IMR-90 (cell line): Measurements from ENCODE around the gene DGKB. TPM values are rescaled to one million over a fixed set of nuclear protein-coding genes. Genes with fewer than 3 reads are reported as not detected.

Experiments
- ATAC-seq: fragments of 200-7000 bp; cut with Tn5 transposase; 2 replicates; pipeline ENCODE4 v1.9.1; 2020; ENCODE audit warnings: low read depth, mild to moderate bottlenecking, moderate library complexity
- BruUV-seq: library from RNA; stranded (reverse); fragments of 400-500 nt; replicated peaks from 2 replicates; lab custom pipeline; 2021; lab: Mats Ljungman, UMichigan
- CTCF ChIA-PET: fragments of 300-600 bp; formaldehyde crosslinking; extraction: SDS; loops from one replicate; lab custom pipeline; 2021; ENCODE audit warnings: antibody characterized with exemption; lab: Yijun Ruan, JAX
- POLR2A ChIA-PET: fragments of 300-600 bp; sonication (Branson Sonifier 250); formaldehyde crosslinking; loops from one replicate; lab custom pipeline; 2022; ENCODE audit warnings: antibody characterized with exemption; ENCODE audit not compliant: unreplicated experiment; lab: Charles Lee
- DNase-seq: peaks from one replicate; pipeline ENCODE4 v3.0.0; 2013
- H2AFZ ChIP-seq: replicated peaks from 2 replicates; pipeline ENCODE3; 2013; ENCODE audit warnings: low read length, mild to moderate bottlenecking; ENCODE audit not compliant: poor library complexity
- H2AK5ac ChIP-seq: 2 replicates; pipeline ENCODE4 v1.6.1; 2013; ENCODE audit warnings: low read depth, low read length, inconsistent platforms
- H2AK9ac ChIP-seq: replicated peaks from 2 replicates; pipeline ENCODE3; 2013; ENCODE audit warnings: mild to moderate bottlenecking, low read depth, low read length, moderate library complexity; ENCODE audit not compliant: poor library complexity
- H2BK120ac ChIP-seq: 2 replicates; pipeline ENCODE4 v1.6.1; 2013; ENCODE audit warnings: low read depth, low read length, inconsistent platforms
- H2BK15ac ChIP-seq: 3 replicates; pipeline ENCODE4 v1.6.1; 2013; ENCODE audit warnings: low read depth, low read length, inconsistent platforms
- H2BK20ac ChIP-seq: 2 replicates; pipeline ENCODE4 v1.6.1; 2013; ENCODE audit warnings: low read depth, mild to moderate bottlenecking, inconsistent platforms, low read length, moderate library complexity
- H2BK5ac ChIP-seq: 2 replicates; pipeline ENCODE4 v1.6.1; 2013; ENCODE audit warnings: mild to moderate bottlenecking, low read depth, low read length, inconsistent platforms; ENCODE audit not compliant: poor library complexity, severe bottlenecking
- H3K14ac ChIP-seq: replicated peaks from 2 replicates; pipeline ENCODE4 v1.6.1; 2013; ENCODE audit warnings: low read depth, low read length, inconsistent platforms
- H3K18ac ChIP-seq: 2 replicates; pipeline ENCODE4 v1.6.1; 2013; ENCODE audit warnings: low read depth, low read length, control low read depth
- H3K23ac ChIP-seq: 2 replicates; pipeline ENCODE4 v1.6.1; 2013; ENCODE audit warnings: low read depth, low read length, inconsistent platforms
- H3K27ac ChIP-seq: 2 replicates; pipeline ENCODE4 v1.5.1; 2013; ENCODE audit warnings: mild to moderate bottlenecking, control low read depth, low read length; ENCODE audit not compliant: insufficient read depth
- H3K27me3 ChIP-seq: 2 replicates; pipeline ENCODE4 v1.6.1; 2013; ENCODE audit warnings: low read length; ENCODE audit not compliant: control insufficient read depth, insufficient read depth
- H3K36me3 ChIP-seq: 2 replicates; pipeline ENCODE4 v1.6.1; 2013; ENCODE audit warnings: low read length, mixed read lengths; ENCODE audit not compliant: control insufficient read depth, insufficient read depth
- H3K4ac ChIP-seq: 2 replicates; pipeline ENCODE4 v1.6.1; 2013; ENCODE audit warnings: low read depth, low read length, inconsistent platforms
- H3K4me1 ChIP-seq: 2 replicates; pipeline ENCODE4 v1.6.1; 2013; ENCODE audit warnings: low read length, mixed read lengths; ENCODE audit not compliant: control insufficient read depth, insufficient read depth
- H3K4me2 ChIP-seq: 2 replicates; pipeline ENCODE4 v1.6.1; 2013; ENCODE audit warnings: low read depth, mild to moderate bottlenecking, control low read depth, low read length, moderate library complexity
- H3K4me3 ChIP-seq: 2 replicates; pipeline ENCODE4 v1.5.1; 2013; ENCODE audit warnings: low read depth, mild to moderate bottlenecking, control low read depth, low read length, moderate library complexity; ENCODE audit not compliant: insufficient read depth
- H3K56ac ChIP-seq: 2 replicates; pipeline ENCODE4 v1.6.1; 2013; ENCODE audit warnings: low read length, inconsistent platforms; ENCODE audit not compliant: insufficient read depth; ENCODE audit errors: extremely low read depth
- H3K79me1 ChIP-seq, 2 experiments: 2 replicates each; pipeline ENCODE4 v1.6.1; 2013; ENCODE audit warnings: low read length in 2 of 2, inconsistent platforms in 1 of 2, low read depth in 1 of 2
- H3K9ac ChIP-seq: 2 replicates; pipeline ENCODE4 v1.6.1; 2013; ENCODE audit warnings: low read depth, low read length, control low read depth
- H3K9me1 ChIP-seq: 2 replicates; pipeline ENCODE4 v1.6.1; 2013; ENCODE audit warnings: low read length, inconsistent platforms; ENCODE audit not compliant: insufficient read depth
- H3K9me3 ChIP-seq: 2 replicates; pipeline ENCODE4 v1.6.1; 2013; ENCODE audit warnings: low read length; ENCODE audit not compliant: control insufficient read depth, insufficient read depth
- H4K20me1 ChIP-seq: 2 replicates; pipeline ENCODE4 v1.6.1; 2013; ENCODE audit warnings: low read length, inconsistent platforms; ENCODE audit not compliant: insufficient read depth
- H4K5ac ChIP-seq: 2 replicates; pipeline ENCODE4 v1.6.1; 2013; ENCODE audit warnings: mild to moderate bottlenecking, low read depth, low read length, control low read depth
- H4K8ac ChIP-seq, 2 experiments: 2 replicates each; pipeline ENCODE4 v1.6.1; 2013; ENCODE audit warnings: low read depth in 2 of 2, low read length in 2 of 2, control low read depth in 1 of 2, inconsistent platforms in 1 of 2
- H4K91ac ChIP-seq: 2 replicates; pipeline ENCODE4 v1.6.1; 2013; ENCODE audit warnings: low read depth, low read length, inconsistent platforms; ENCODE audit not compliant: insufficient read depth
- BHLHE40 ChIP-seq: fragments of 150-350 bp; IDR thresholded peaks from 2 replicates; pipeline ENCODE4 v1.6.1; 2016; ENCODE audit warnings: mild to moderate bottlenecking, low read depth, low read length
- CEBPB ChIP-seq: IDR thresholded peaks from 2 replicates; pipeline ENCODE4 v1.6.1; 2012; ENCODE audit warnings: low read depth, low read length, improper control_type of control experiment
- CHD1 ChIP-seq: IDR thresholded peaks from 2 replicates; pipeline ENCODE4 v1.6.1; 2012; ENCODE audit warnings: low read depth, low read length, improper control_type of control experiment
- CTCF ChIP-seq: conservative IDR thresholded peaks from 2 replicates; pipeline ENCODE4 v1.5.1; 2012; ENCODE audit warnings: mild to moderate bottlenecking, low read depth, low read length, improper control_type of control experiment
- ELK1 ChIP-seq: fragments of 150-350 bp; IDR thresholded peaks from 2 replicates; pipeline ENCODE4 v1.6.1; 2016; ENCODE audit warnings: low read depth, mild to moderate bottlenecking, low read length, moderate library complexity, borderline replicate concordance
- FOS ChIP-seq: fragments of 150-350 bp; IDR thresholded peaks from 2 replicates; pipeline ENCODE4 v1.6.1; 2016; ENCODE audit warnings: low read depth, low read length
- MAFK ChIP-seq: IDR thresholded peaks from 2 replicates; pipeline ENCODE4 v1.6.1; 2012; ENCODE audit warnings: low read depth, low read length, improper control_type of control experiment
- MAZ ChIP-seq: IDR thresholded peaks from 2 replicates; pipeline ENCODE4 v1.6.1; 2012; ENCODE audit warnings: low read depth, mild to moderate bottlenecking, low read length, improper control_type of control experiment, moderate library complexity, borderline replicate concordance
- MXI1 ChIP-seq: IDR thresholded peaks from 2 replicates; pipeline ENCODE4 v1.6.1; 2012; ENCODE audit warnings: low read depth, mild to moderate bottlenecking, low read length, moderate library complexity, borderline replicate concordance
- NFE2L2 ChIP-seq: fragments of 150-350 bp; IDR thresholded peaks from 2 replicates; pipeline ENCODE4 v1.6.1; 2016; ENCODE audit warnings: low read depth, mild to moderate bottlenecking, low read length
- POLR2A ChIP-seq: IDR thresholded peaks from 2 replicates; pipeline ENCODE4 v1.6.1; 2012; ENCODE audit warnings: mild to moderate bottlenecking, low read depth, low read length
- RAD21 ChIP-seq: IDR thresholded peaks from 2 replicates; pipeline ENCODE4 v1.6.1; 2012; ENCODE audit warnings: low read length, improper control_type of control experiment
- RCOR1 ChIP-seq: IDR thresholded peaks from 2 replicates; pipeline ENCODE4 v1.6.1; 2012; ENCODE audit warnings: mild to moderate bottlenecking, low read length, improper control_type of control experiment; ENCODE audit not compliant: insufficient replicate concordance
- RFX5 ChIP-seq: IDR thresholded peaks from 2 replicates; pipeline ENCODE4 v1.8.0; 2012; ENCODE audit warnings: low read depth, mild to moderate bottlenecking, low read length, moderate library complexity
- SMC3 ChIP-seq: fragments of 150-350 bp; IDR thresholded peaks from 2 replicates; pipeline ENCODE4 v1.6.1; 2016; ENCODE audit warnings: low read depth, mild to moderate bottlenecking, antibody characterized with exemption, low read length, moderate library complexity
- WGBS, 2 experiments: methylation state at CpG; one replicate each; pipeline versions ENCODE4 v1.1.5 to v1.1.7; 2013; ENCODE audit warnings: missing lambda C conversion rate in 2 of 2; ENCODE audit not compliant: insufficient read length in 1 of 2; ENCODE audit errors: extremely low coverage in 2 of 2; 5-methylcytosine and 5-hydroxymethylcytosine counted together
- dilution Hi-C: fragments of 300-500 bp; cut with HindIII; formaldehyde crosslinking; loops from one replicate; pipeline ENCODE4 v1.14.3; 2018; ENCODE audit warnings: low sequenced_read_pairs; ENCODE audit not compliant: unreplicated experiment
- in situ Hi-C: fragments of 300-500 bp; cut with MboI; formaldehyde crosslinking; loops from 3 replicates; pipeline ENCODE4 v1.14.3; 2019; ENCODE audit warnings: low sequenced_read_pairs, inconsistent platforms, mixed read lengths
- intact Hi-C: fragments of 100-400 bp; cut with micrococcal nuclease; formaldehyde crosslinking; loops from 2 replicates; pipeline ENCODE4 v1.10.0; 2022
- polyA plus RNA-seq, 3 experiments: library from polyadenylated mRNA; depleted of rRNA; stranded (reverse); fragments of >200 nt; gene quantifications; 2 replicates each; pipeline ENCODE4 v1.2.3, GENCODE V29; 2012; ENCODE audit warnings: low replicate concordance in 1 of 3
- total RNA-seq: library from RNA; depleted of rRNA; stranded (reverse); fragments of >200 nt; gene quantifications from 2 replicates; pipeline ENCODE4 v1.2.3, GENCODE V29; 2012
- TF ChIP-seq, protein P1 (sequence below): fragments of 150-350 bp; IDR thresholded peaks from 2 replicates; pipeline ENCODE4 v1.6.1; 2017; ENCODE audit warnings: mild to moderate bottlenecking, antibody characterized with exemption, low read length, low read depth

DGKB gene
- total and polyA plus RNA-seq, 2 of the 4 experiments (the other 2 are of a cell fraction): not detected

GRCh38 chr7:14497390-14497789, 405.2 kb downstream of the DGKB start:
- Histone ChIP-seq H4K5ac (no peak overlapping the region), H3K14ac (no peak overlapping the region), H3K4me2 (no peak overlapping the region), H3K23ac (no peak overlapping the region), H4K91ac (no peak overlapping the region), H3K36me3 (no peaks in the 10 kb centered on the region), H3K4me3 (no peak overlapping the region), H3K4me1 (no peaks in the 10 kb centered on the region), H3K27me3 (no peaks in the 10 kb centered on the region), H2BK5ac (no peak overlapping the region), H2BK15ac (no peak overlapping the region), H3K18ac (no peak overlapping the region), H3K27ac (no peak overlapping the region), H2AK9ac (no peak overlapping the region), H3K56ac (no peak overlapping the region), H4K8ac (no peak overlapping the region), H3K9ac (no peak overlapping the region), H3K9me3 (no peaks in the 10 kb centered on the region), H3K9me1 (no peaks in the 10 kb centered on the region), H3K4ac (no peak overlapping the region), H2BK20ac (no peak overlapping the region), H2BK120ac (no peak overlapping the region), H3K79me1 (no peaks in the 10 kb centered on the region), H2AFZ (no peak overlapping the region), H2AK5ac (no peak overlapping the region), H4K20me1 (no peaks in the 10 kb centered on the region)
- ATAC-seq (no peak), DNase-seq (no peak)
- no TSS peak for BruUV-seq
- TF ChIP-seq, protein P1, sequence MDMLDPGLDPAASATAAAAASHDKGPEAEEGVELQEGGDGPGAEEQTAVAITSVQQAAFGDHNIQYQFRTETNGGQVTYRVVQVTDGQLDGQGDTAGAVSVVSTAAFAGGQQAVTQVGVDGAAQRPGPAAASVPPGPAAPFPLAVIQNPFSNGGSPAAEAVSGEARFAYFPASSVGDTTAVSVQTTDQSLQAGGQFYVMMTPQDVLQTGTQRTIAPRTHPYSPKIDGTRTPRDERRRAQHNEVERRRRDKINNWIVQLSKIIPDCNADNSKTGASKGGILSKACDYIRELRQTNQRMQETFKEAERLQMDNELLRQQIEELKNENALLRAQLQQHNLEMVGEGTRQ: no peak
- TF ChIP-seq NFE2L2 (no peak), CTCF (no peak), CEBPB (no peak), RCOR1 (no peak), BHLHE40 (no peak), RAD21 (no peak), POLR2A (no peak), SMC3 (no peak), FOS (no peak), MAFK (no peak), ELK1 (no peak), MAZ (no peak), MXI1 (no peak), CHD1 (no peak), RFX5 (no peak)
- POLR2A ChIA-PET: no interaction called here
- intact Hi-C loops (no loop called here), in situ Hi-C loops (no loop called here), dilution Hi-C loops (no loop called here)
- CTCF ChIA-PET: no interaction called here
- no CpG with 5 or more reads among the region's 1 CpG for WGBS, 2 experiments
